Fibroblast of lung (primary cell): ENCODE data around the gene GABBR2.

Source experiments
- CTCF ChIP-seq, 2 donors: IDR thresholded peaks in 1 of 2; conservative IDR thresholded peaks in 1 of 2; 1 replicate in 1 of 2; 2 replicates in 1 of 2; pipeline ENCODE4 v1.5.1; 2011 to 2012; ENCODE audit warnings: low read length in 2 of 2, control low read depth in 1 of 2, inconsistent platforms in 1 of 2, low read depth in 1 of 2, mild to moderate bottlenecking in 1 of 2
- EZH2 ChIP-seq: IDR thresholded peaks from 2 replicates; pipeline ENCODE4 v1.5.1; 2012; ENCODE audit warnings: low read length, control low read depth, mild to moderate bottlenecking; ENCODE audit errors: missing control alignments

GRCh38 chr9:98460704-98461103 lies 248.0 kb downstream of the GABBR2 start:
- TF ChIP-seq CTCF (conservative IDR thresholded peaks at IDR 0.05 in 1 of 2, IDR thresholded peaks at IDR 0.05 in 1 of 2; ENCODE audit: low read depth in 1 of 2, low read length in 2 of 2) (no peak), EZH2 (no peak)
